Panc1 (cell line): Measurements from ENCODE around the gene MCM5. TPM values are rescaled to one million over a fixed set of nuclear protein-coding genes. Genes with fewer than 3 reads are reported as not detected.
A peak's percentile ranks its signal among the peaks of the same experiment; 100 is the strongest.

Experiments used
- ATAC-seq: fragments of 200-7000 bp; cut with Tn5 transposase; 2 replicates; pipeline ENCODE4 v1.9.1; 2020; ENCODE audit warnings: mild to moderate bottlenecking, moderate library complexity
- BruUV-seq: library from RNA; stranded (reverse); fragments of 400-500 nt; replicated peaks from 2 replicates; lab custom pipeline; 2021; lab: Mats Ljungman, UMichigan
- CTCF ChIA-PET: fragments of 300-600 bp; sonication (Branson Sonifier 250); formaldehyde crosslinking; loops from one replicate; lab custom pipeline; 2022; ENCODE audit warnings: antibody characterized with exemption; lab: Charles Lee
- POLR2A ChIA-PET: fragments of 300-600 bp; sonication (Branson Sonifier 250); formaldehyde crosslinking; loops from one replicate; lab custom pipeline; 2022; ENCODE audit warnings: antibody characterized with exemption; lab: Charles Lee
- DNase-seq: peaks from one replicate; pipeline ENCODE4 v3.0.0-alpha.2; 2010; ENCODE audit warnings: low read depth, low spot score
- H3K27ac ChIP-seq: 2 replicates; pipeline ENCODE4 v1.5.1; 2011; ENCODE audit warnings: mild to moderate bottlenecking, low read length, inconsistent platforms
- H3K27me3 ChIP-seq: fragments of 200-500 bp; sonication (Bioruptor generic); 2 replicates; pipeline ENCODE4 v1.6.0; 2014; ENCODE audit warnings: low read length, inconsistent platforms; ENCODE audit not compliant: control insufficient read depth, insufficient read depth
- H3K36me3 ChIP-seq: fragments of 200-500 bp; sonication (Bioruptor generic); 2 replicates; pipeline ENCODE4 v1.5.1; 2014; ENCODE audit warnings: inconsistent platforms, mild to moderate bottlenecking, low read length, moderate library complexity; ENCODE audit not compliant: control insufficient read depth, insufficient read depth
- H3K4me1 ChIP-seq: 2 replicates; pipeline ENCODE4 v1.5.1; 2011; ENCODE audit warnings: inconsistent platforms, mild to moderate bottlenecking, low read length, moderate library complexity; ENCODE audit not compliant: control insufficient read depth, insufficient read depth
- H3K4me3 ChIP-seq, 2 experiments: 2 replicates each; pipeline ENCODE4 v1.5.1; 2011 to 2012; ENCODE audit warnings: low read depth in 2 of 2, low read length in 2 of 2, mild to moderate bottlenecking in 2 of 2, inconsistent platforms in 1 of 2, moderate library complexity in 1 of 2
- H3K9me3 ChIP-seq: fragments of 200-500 bp; sonication (Bioruptor generic); 2 replicates; pipeline ENCODE4 v1.5.1; 2014; ENCODE audit warnings: low read depth, mild to moderate bottlenecking, inconsistent platforms, low read length, moderate library complexity; ENCODE audit not compliant: control insufficient read depth, insufficient read depth
- POLR2AphosphoS5 ChIP-seq: IDR thresholded peaks from 2 replicates; pipeline ENCODE4 v1.6.1; 2012; ENCODE audit warnings: mild to moderate bottlenecking, low read depth, low read length, moderate library complexity
- REST ChIP-seq, 2 experiments: IDR thresholded peaks; 2 replicates each; pipeline ENCODE4 v1.6.1; 2011 to 2012; ENCODE audit warnings: low read depth in 2 of 2, control low read depth in 1 of 2, low read length in 1 of 2, mild to moderate bottlenecking in 1 of 2, moderate library complexity in 1 of 2; ENCODE audit not compliant: insufficient read depth in 1 of 2
- SIN3A ChIP-seq: IDR thresholded peaks from 2 replicates; pipeline ENCODE4 v1.6.1; 2012; ENCODE audit warnings: low read depth, mild to moderate bottlenecking, low read length, moderate library complexity, borderline replicate concordance; ENCODE audit not compliant: insufficient read depth
- TCF7L2 ChIP-seq: IDR thresholded peaks from 2 replicates; pipeline ENCODE4 v1.6.1; 2011; ENCODE audit warnings: mild to moderate bottlenecking, low read depth, low read length, inconsistent platforms
- in situ Hi-C: cut with HindIII; loops from 2 replicates; pipeline ENCODE4 v1.10.0; 2016; ENCODE audit warnings: low sequenced_read_pairs, low pct_unique_long_range_greater_than_20kb
- intact Hi-C: fragments of 100-400 bp; cut with micrococcal nuclease; formaldehyde crosslinking; loops from one replicate; pipeline ENCODE4 v1.10.0; 2022; ENCODE audit not compliant: unreplicated experiment
- total RNA-seq: library from RNA; stranded (reverse); gene quantifications from one replicate; pipeline ENCODE4 v1.2.1, GENCODE V29; 2021; ENCODE audit not compliant: unreplicated experiment
- TF ChIP-seq, protein P1 (sequence below): fragments of 450-650 bp; IDR thresholded peaks from 2 replicates; pipeline ENCODE4 v1.5.1; 2017; ENCODE audit warnings: mild to moderate bottlenecking

The MCM5 gene
- total RNA-seq, 1 experiment from 2014 or later = 122 TPM

DNA sequence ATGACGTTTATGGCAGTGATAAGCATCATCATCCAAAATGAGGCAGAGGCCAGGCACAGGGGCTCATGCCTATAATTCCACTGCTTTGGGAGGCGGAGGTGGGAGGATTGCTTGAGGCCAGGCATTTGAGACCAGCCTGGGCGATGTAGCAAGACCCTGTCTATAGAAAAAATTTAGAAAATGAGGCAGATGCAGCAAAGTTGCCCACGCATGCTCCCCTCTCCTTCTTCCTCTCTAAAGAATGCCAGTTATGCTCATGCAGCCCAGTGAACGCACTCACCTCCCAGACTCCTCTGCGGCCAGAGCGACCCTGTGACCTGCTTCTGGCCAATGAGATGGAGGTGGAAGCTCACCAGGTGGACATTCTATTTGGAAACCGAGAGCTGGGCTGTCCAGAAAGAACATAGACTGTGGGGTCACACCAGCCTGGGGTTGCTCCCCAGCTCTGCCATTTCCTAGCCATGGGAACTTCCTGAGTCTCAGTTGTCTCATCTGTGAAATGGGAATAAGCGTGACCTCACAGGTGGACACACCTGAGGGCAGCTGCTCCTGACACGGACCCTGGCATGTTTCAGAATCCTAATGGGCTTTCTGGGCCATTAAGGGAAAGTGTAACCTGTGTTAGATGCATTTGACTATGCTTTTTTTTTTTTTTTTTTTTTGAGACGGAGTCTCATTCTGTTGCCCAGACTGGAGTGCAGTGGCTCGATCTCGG, 44.9 kb downstream of the MCM5 start:
- Histone ChIP-seq H3K36me3 (no peaks in the 10 kb centered on the region), H3K9me3 (no peaks in the 10 kb centered on the region), H3K4me3 (no peak overlapping the region), H3K4me1 (no peaks in the 10 kb centered on the region; the same call in 1 of the 2 replicates), H3K27me3 (no peaks in the 10 kb centered on the region), H3K27ac (no peak overlapping the region)
- POLR2A ChIA-PET = interaction anchor here (0.6 kb wide), 1 partner anchor 66 kb away, joined by 9 read pairs; no protein-coding TSS in a partner anchor
- CTCF ChIA-PET = no interaction called here
- TF ChIP-seq TCF7L2 = no peak
- no peak for TF ChIP-seq SIN3A
- DNase-seq (no peak), ATAC-seq (no peak)
- BruUV-seq = no TSS peak
- intact Hi-C loops (no loop called here), in situ Hi-C loops (no loop called here)

GRCh38 chr22:35445933-35446332, 46.0 kb downstream of the MCM5 start:
- no peaks in the 10 kb centered on the region for H3K9me3 ChIP-seq

More at GRCh38 chr22:35445933-35446332, 46.0 kb downstream of the MCM5 start:
- H3K4me1 ChIP-seq = no peaks in the 10 kb centered on the region; the same call in 1 of the 2 replicates
- H3K27ac ChIP-seq = peak overlapping the region; percentile 18; the same call in 1 of the 2 replicates
- H3K27me3 ChIP-seq = no peaks in the 10 kb centered on the region
- no peak overlapping the region for H3K4me3 ChIP-seq
- TF ChIP-seq POLR2AphosphoS5 (no peak), TCF7L2 (no peak), REST (IDR thresholded peaks at IDR 0.05; ENCODE audit: insufficient read depth in 1 of 2, low read depth in 2 of 2, low read length in 1 of 2) (no peak)
- TF ChIP-seq, protein P1, sequence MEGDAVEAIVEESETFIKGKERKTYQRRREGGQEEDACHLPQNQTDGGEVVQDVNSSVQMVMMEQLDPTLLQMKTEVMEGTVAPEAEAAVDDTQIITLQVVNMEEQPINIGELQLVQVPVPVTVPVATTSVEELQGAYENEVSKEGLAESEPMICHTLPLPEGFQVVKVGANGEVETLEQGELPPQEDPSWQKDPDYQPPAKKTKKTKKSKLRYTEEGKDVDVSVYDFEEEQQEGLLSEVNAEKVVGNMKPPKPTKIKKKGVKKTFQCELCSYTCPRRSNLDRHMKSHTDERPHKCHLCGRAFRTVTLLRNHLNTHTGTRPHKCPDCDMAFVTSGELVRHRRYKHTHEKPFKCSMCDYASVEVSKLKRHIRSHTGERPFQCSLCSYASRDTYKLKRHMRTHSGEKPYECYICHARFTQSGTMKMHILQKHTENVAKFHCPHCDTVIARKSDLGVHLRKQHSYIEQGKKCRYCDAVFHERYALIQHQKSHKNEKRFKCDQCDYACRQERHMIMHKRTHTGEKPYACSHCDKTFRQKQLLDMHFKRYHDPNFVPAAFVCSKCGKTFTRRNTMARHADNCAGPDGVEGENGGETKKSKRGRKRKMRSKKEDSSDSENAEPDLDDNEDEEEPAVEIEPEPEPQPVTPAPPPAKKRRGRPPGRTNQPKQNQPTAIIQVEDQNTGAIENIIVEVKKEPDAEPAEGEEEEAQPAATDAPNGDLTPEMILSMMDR = no peak
- no TSS peak for BruUV-seq
- DNase-seq (no peak), ATAC-seq (peak; percentile 8; the same call in 1 of the 2 replicates)
- intact Hi-C loops = no loop called here
- POLR2A ChIA-PET = interaction anchor here (0.6 kb wide), 1 partner anchor 68 kb away, joined by 9 read pairs; no protein-coding TSS in a partner anchor
- CTCF ChIA-PET = interaction anchor here (0.6 kb wide), 1 partner anchor 16 kb away, joined by 7 read pairs; no protein-coding TSS in a partner anchor
- in situ Hi-C loops = no loop called here
- no peaks in the 10 kb centered on the region for H3K36me3 ChIP-seq
